ENCODE data around the gene RPAP2. TPM values are rescaled to one million over a fixed set of nuclear protein-coding genes. Genes with fewer than 3 reads are reported as not detected.

RPAP2 gene
- polyA plus RNA-seq, 3 donors, result 4.4 to 7.8 (median 7.3) TPM

GRCh38 chr1:92307980-92308379 is 9.1 kb downstream of the RPAP2 start:
- WGBS (ENCODE audit: insufficient coverage), result 100% methylated on average over 1 of the region's 4 CpGs
- H2AFZ ChIP-seq (ENCODE audit: insufficient read depth, low read depth, low read length, poor library complexity, severe bottlenecking), result no peak overlapping the region
- no peak overlapping the region for H3K9ac ChIP-seq (ENCODE audit: insufficient read depth, low read length, poor library complexity, severe bottlenecking)
- no peak overlapping the region for H3K27ac ChIP-seq (ENCODE audit: low read depth in 1 of 2, low read length in 2 of 2)
- no peak overlapping the region for H3K4me3 ChIP-seq (replicated peaks in 1 of 3; ENCODE audit: low read depth in 2 of 3, low read length in 3 of 3)
- H3K27me3 ChIP-seq (ENCODE audit: control insufficient read depth in 2 of 2, insufficient read depth in 2 of 2, low read length in 2 of 2), result no peaks in the 10 kb centered on the region
- H4K20me1 ChIP-seq (ENCODE audit: insufficient read depth, low read length), result no peaks in the 10 kb centered on the region
- H3K36me3 Mint-ChIP-seq, result peaks cover 36 to 67% of the 10 kb centered on the region in 2 donors
- no peaks in the 10 kb centered on the region for H3K9me3 Mint-ChIP-seq
- no peak for DNase-seq
- H3K4me1 Mint-ChIP-seq, result peaks cover 3% of the 10 kb centered on the region
- H3K9me3 ChIP-seq (replicated peaks in 1 of 2; ENCODE audit: control insufficient read depth in 1 of 2, insufficient read depth in 1 of 2, low read length in 2 of 2), result no peaks in the 10 kb centered on the region
- H3K4me2 ChIP-seq (replicated peaks; ENCODE audit: extremely low read depth, low read length, poor library complexity, severe bottlenecking), result no peak overlapping the region
- no peaks in the 10 kb centered on the region for H3K79me2 ChIP-seq (ENCODE audit: insufficient read depth, low read length)
- H3K4me1 ChIP-seq (ENCODE audit: control insufficient read depth in 1 of 2, insufficient read depth in 2 of 2, low read length in 2 of 2), result no peaks in the 10 kb centered on the region
- intact Hi-C loops (cut with micrococcal nuclease), result loop anchor here in 1 of 2 donors (10.0 kb wide), 1 partner anchor 177 kb away; the partner anchor contains the start of gene GFI1
- no peak overlapping the region for H3K27ac Mint-ChIP-seq
- no peak overlapping the region for H3K4me3 Mint-ChIP-seq
- no peaks in the 10 kb centered on the region for H3K27me3 Mint-ChIP-seq (ENCODE audit: low read depth in 3 of 3)
- peaks cover 27 to 72% of the 10 kb centered on the region in 2 donors for H3K36me3 ChIP-seq (replicated peaks in 1 of 2; ENCODE audit: control insufficient read depth in 1 of 2, insufficient read depth in 2 of 2, low read length in 2 of 2)
- no peak for TF ChIP-seq CTCF (IDR thresholded peaks at IDR 0.05)

DNA sequence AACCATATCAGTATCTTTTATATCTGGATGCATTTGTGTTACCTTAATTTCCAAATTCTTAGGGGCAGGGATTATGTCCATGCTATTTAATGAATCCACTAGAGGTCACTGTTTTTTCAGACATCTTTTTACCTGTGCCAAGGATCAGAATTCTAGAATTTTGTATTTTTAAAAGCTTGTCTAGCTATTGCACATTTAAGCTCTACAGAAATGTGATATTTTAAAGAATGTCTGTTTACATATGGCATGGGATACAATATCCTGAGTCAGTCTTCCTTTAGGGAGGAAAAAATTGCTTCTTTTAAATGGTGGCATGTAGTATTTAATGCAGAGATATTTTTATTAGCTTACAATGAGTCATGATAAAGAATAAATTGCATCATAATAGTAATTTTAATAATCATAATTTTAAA is 11.3 kb downstream of the RPAP2 start:
- Mint-ChIP-seq H3K27ac (no peak overlapping the region), H3K4me3 (no peak overlapping the region), H3K9me3 (no peaks in the 10 kb centered on the region), H3K27me3 (ENCODE audit: low read depth in 3 of 3) (no peaks in the 10 kb centered on the region), H3K36me3 (peaks cover 34 to 54% of the 10 kb centered on the region in 2 donors), H3K4me1 (peaks cover 3% of the 10 kb centered on the region)
- Histone ChIP-seq H3K4me1 (ENCODE audit: control insufficient read depth in 1 of 2, insufficient read depth in 2 of 2, low read length in 2 of 2) (no peaks in the 10 kb centered on the region), H2AFZ (ENCODE audit: insufficient read depth, low read depth, low read length, poor library complexity, severe bottlenecking) (no peak overlapping the region), H3K9ac (ENCODE audit: insufficient read depth, low read length, poor library complexity, severe bottlenecking) (no peak overlapping the region), H3K4me2 (replicated peaks; ENCODE audit: extremely low read depth, low read length, poor library complexity, severe bottlenecking) (no peak overlapping the region), H3K9me3 (replicated peaks in 1 of 2; ENCODE audit: control insufficient read depth in 1 of 2, insufficient read depth in 1 of 2, low read length in 2 of 2) (no peaks in the 10 kb centered on the region), H3K27me3 (ENCODE audit: control insufficient read depth in 2 of 2, insufficient read depth in 2 of 2, low read length in 2 of 2) (no peaks in the 10 kb centered on the region), H3K27ac (ENCODE audit: low read depth in 1 of 2, low read length in 2 of 2) (no peak overlapping the region), H3K36me3 (replicated peaks in 1 of 2; ENCODE audit: control insufficient read depth in 1 of 2, insufficient read depth in 2 of 2, low read length in 2 of 2) (peaks cover 15 to 62% of the 10 kb centered on the region in 2 donors), H3K4me3 (replicated peaks in 1 of 3; ENCODE audit: low read depth in 2 of 3, low read length in 3 of 3) (no peak overlapping the region), H3K79me2 (ENCODE audit: insufficient read depth, low read length) (no peaks in the 10 kb centered on the region), H4K20me1 (ENCODE audit: insufficient read depth, low read length) (no peaks in the 10 kb centered on the region)
- intact Hi-C loops (cut with micrococcal nuclease), result no loop called here
- TF ChIP-seq CTCF (IDR thresholded peaks at IDR 0.05), result peak; percentile 75
- peak in 1 of 3 donors; percentile 22 for DNase-seq
